ENCODE data around the gene HLA-DOB. TPM values are rescaled to one million over a fixed set of nuclear protein-coding genes. Genes with fewer than 3 reads are reported as not detected.

The HLA-DOB gene
- total RNA-seq, 1 experiment from 2014 or later = 0.64 TPM

GRCh38 chr6:32844839-32845383, 28.1 kb upstream of the HLA-DOB start:
- TF ChIP-seq CBX3 (IDR thresholded peaks at IDR 0.05; ENCODE audit: low read depth) = no peak
- TF ChIP-seq SRF (IDR thresholded peaks at IDR 0.05; ENCODE audit: low read depth) = no peak
- no peak for TF ChIP-seq POLR2A (IDR thresholded peaks at IDR 0.05; ENCODE audit: borderline replicate concordance, extremely low read depth, insufficient read depth, insufficient read length)
- Histone ChIP-seq H2AFZ (ENCODE audit: low read depth, low read length, poor library complexity, severe bottlenecking) (no peak overlapping the region), H4K20me1 (ENCODE audit: insufficient read depth) (no peaks in the 10 kb centered on the region), H3K4me3 (replicated peaks in 1 of 2; ENCODE audit: low read depth in 1 of 2, low read length in 2 of 2) (peak overlapping the region; percentile 5 to 22; a peak in 1 of 4 replicates), H3K27me3 (ENCODE audit: insufficient read depth, low read length) (no peaks in the 10 kb centered on the region), H3K4me1 (ENCODE audit: control insufficient read depth in 1 of 2, insufficient read depth in 2 of 2, low read length in 2 of 2) (peaks cover 6 to 14% of the 10 kb centered on the region in 2 experiments; a peak in 3 of 4 replicates), H3K9me3 (ENCODE audit: control insufficient read depth in 1 of 2, insufficient read depth in 1 of 2, low read depth in 1 of 2, low read length in 2 of 2) (no peaks in the 10 kb centered on the region), H3K9me2 (ENCODE audit: insufficient read depth) (no peaks in the 10 kb centered on the region), H3K79me2 (ENCODE audit: insufficient read depth, low read length) (no peaks in the 10 kb centered on the region), H3K4me2 (ENCODE audit: low read length) (peak overlapping the region; percentile 68), H3K27ac (ENCODE audit: low read depth, low read length) (peak overlapping the region; percentile 33; the same call in 1 of the 2 replicates), H3K9ac (ENCODE audit: low read length) (peak overlapping the region; percentile 47), H3K36me3 (ENCODE audit: control insufficient read depth in 1 of 2, insufficient read depth in 2 of 2, low read length in 2 of 2) (no peaks in the 10 kb centered on the region; a peak in 1 of 4 replicates)
- ATAC-seq (no peak), DNase-seq (ENCODE audit: low read depth, low spot score) (no peak)
- BruUV-seq (replicated peaks) = no TSS peak
- intact Hi-C loops (cut with micrococcal nuclease) = no loop called here
- CTCF ChIA-PET = interaction anchor here (0.6 to 2.4 kb wide), 4 partner anchors 8 to 444 kb away, joined by 3 to 13 read pairs (median 8); partner anchors contain the start of genes PFDN6, PSMB9, TAP1 and WDR46
- RAD21 ChIA-PET (ENCODE audit: low non-redundant PET in 1 of 2, low total read pairs in 2 of 2, uncharacterized antibody in 2 of 2, unreplicated experiment in 2 of 2) = no interaction called here
- POLR2A ChIA-PET = interaction anchor here (0.9 to 2.2 kb wide), 3 partner anchors 9 to 127 kb away, joined by 3 to 12 read pairs (median 4); partner anchors contain the start of genes PSMB9 and TAP1

DNA sequence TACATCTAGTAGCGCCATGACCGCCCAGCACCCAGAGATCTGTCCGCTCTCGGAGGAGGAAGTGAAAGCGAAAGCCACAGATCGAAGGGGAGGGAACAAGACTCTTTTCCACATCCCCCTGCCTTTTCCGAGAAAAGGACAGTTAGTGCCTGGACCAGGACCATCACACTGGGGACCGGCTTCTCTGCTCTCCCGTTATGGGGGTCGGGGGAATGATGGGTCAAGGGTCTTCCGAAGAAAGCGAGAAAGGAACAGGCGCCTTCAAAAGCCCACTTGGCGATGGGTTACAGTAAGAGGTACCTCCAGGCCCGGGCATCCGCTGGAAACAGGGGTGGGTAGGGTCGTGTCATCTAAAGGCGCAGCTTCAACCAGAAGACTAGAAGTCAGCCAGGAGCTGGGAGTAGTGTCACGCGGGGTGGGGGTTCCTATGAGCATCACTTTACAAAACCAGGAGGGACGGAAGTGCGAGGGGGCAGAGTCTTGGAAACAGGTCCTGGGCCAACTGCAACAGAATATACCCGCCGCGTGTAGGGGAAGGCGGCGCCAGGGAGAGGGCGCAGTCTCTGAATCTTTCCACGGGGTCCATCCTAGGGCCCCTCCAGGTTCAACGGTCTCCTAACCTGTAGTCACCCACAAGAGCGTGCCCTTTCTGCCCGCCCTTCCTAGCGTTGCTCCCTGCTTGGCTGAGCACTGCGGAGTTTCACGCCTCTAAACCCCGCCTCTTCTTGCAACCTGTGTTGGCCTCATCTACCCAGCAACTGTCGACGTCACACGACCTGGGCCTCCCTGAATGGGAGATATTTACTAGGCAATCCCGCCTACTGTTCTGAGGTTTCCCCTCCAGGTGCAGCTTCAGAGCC, 27.4 kb upstream of the HLA-DOB start, which contains the start of gene PSMB8:
PSMB8 (minus strand) TSS at position 69 of the 860 bp plus-strand sequence; CDS start at position 18, 51 bp downstream.
- H3K27ac ChIP-seq (ENCODE audit: low read depth, low read length) = peak within 1 kb of the TSS; percentile 33; the same call in 1 of the 2 replicates
- peaks cover 8 to 16% of the 10 kb centered on the region in 2 experiments; a peak in 3 of 4 replicates for H3K4me1 ChIP-seq (ENCODE audit: control insufficient read depth in 1 of 2, insufficient read depth in 2 of 2, low read length in 2 of 2)
- 0 out of 2 replicates have a peak, but pooled peaks have one; percentile 23 for TF ChIP-seq POLR2AphosphoS5 (IDR thresholded peaks at IDR 0.05; ENCODE audit: low read depth, low read length)
- no peak for TF ChIP-seq EZH2phosphoT487 (IDR thresholded peaks at IDR 0.05; ENCODE audit: borderline replicate concordance)
- TF ChIP-seq, protein P1, sequence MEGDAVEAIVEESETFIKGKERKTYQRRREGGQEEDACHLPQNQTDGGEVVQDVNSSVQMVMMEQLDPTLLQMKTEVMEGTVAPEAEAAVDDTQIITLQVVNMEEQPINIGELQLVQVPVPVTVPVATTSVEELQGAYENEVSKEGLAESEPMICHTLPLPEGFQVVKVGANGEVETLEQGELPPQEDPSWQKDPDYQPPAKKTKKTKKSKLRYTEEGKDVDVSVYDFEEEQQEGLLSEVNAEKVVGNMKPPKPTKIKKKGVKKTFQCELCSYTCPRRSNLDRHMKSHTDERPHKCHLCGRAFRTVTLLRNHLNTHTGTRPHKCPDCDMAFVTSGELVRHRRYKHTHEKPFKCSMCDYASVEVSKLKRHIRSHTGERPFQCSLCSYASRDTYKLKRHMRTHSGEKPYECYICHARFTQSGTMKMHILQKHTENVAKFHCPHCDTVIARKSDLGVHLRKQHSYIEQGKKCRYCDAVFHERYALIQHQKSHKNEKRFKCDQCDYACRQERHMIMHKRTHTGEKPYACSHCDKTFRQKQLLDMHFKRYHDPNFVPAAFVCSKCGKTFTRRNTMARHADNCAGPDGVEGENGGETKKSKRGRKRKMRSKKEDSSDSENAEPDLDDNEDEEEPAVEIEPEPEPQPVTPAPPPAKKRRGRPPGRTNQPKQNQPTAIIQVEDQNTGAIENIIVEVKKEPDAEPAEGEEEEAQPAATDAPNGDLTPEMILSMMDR (IDR thresholded peaks at IDR 0.05 in 2 of 3, conservative IDR thresholded peaks at IDR 0.05 in 1 of 3; ENCODE audit: borderline replicate concordance in 1 of 3, insufficient read depth in 1 of 3, low read depth in 2 of 3, low read length in 2 of 3) = no peak
- TF ChIP-seq YY1 (IDR thresholded peaks at IDR 0.05; ENCODE audit: extremely low read depth, insufficient replicate concordance, low read depth, low read length) = no peak
- no peak for TF ChIP-seq CEBPB (IDR thresholded peaks at IDR 0.05; ENCODE audit: low read depth)
- no peak for TF ChIP-seq ZNF274 (IDR thresholded peaks at IDR 0.05; ENCODE audit: low read depth, low read length)
- no peak for TF ChIP-seq SRF (IDR thresholded peaks at IDR 0.05; ENCODE audit: low read depth)
- TF ChIP-seq RAD21 (IDR thresholded peaks at IDR 0.05; ENCODE audit: low read depth) = no peak
- TF ChIP-seq, protein P2, sequence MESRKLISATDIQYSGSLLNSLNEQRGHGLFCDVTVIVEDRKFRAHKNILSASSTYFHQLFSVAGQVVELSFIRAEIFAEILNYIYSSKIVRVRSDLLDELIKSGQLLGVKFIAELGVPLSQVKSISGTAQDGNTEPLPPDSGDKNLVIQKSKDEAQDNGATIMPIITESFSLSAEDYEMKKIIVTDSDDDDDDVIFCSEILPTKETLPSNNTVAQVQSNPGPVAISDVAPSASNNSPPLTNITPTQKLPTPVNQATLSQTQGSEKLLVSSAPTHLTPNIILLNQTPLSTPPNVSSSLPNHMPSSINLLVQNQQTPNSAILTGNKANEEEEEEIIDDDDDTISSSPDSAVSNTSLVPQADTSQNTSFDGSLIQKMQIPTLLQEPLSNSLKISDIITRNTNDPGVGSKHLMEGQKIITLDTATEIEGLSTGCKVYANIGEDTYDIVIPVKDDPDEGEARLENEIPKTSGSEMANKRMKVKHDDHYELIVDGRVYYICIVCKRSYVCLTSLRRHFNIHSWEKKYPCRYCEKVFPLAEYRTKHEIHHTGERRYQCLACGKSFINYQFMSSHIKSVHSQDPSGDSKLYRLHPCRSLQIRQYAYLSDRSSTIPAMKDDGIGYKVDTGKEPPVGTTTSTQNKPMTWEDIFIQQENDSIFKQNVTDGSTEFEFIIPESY (IDR thresholded peaks at IDR 0.05; ENCODE audit: extremely low read depth, insufficient replicate concordance, low read length) = no peak
- TF ChIP-seq, protein P3, sequence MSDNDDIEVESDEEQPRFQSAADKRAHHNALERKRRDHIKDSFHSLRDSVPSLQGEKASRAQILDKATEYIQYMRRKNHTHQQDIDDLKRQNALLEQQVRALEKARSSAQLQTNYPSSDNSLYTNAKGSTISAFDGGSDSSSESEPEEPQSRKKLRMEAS (IDR thresholded peaks at IDR 0.05) = peak; percentile 62; the same call in 1 of the 2 replicates

More for the DNA sequence above, 27.4 kb upstream of the HLA-DOB start, which contains the start of gene PSMB8:
- H2AFZ ChIP-seq (ENCODE audit: low read depth, low read length, poor library complexity, severe bottlenecking) = peak within 1 kb of the TSS; percentile 32
- ChIA-PET RAD21 (ENCODE audit: low non-redundant PET in 1 of 2, low total read pairs in 2 of 2, uncharacterized antibody in 2 of 2, unreplicated experiment in 2 of 2) (no interaction called here), POLR2A (interaction anchor here (1.1 to 2.2 kb wide), 2 partner anchors 10 to 128 kb away, joined by 4 to 12 read pairs; partner anchors contain the start of genes PSMB9 and TAP1), CTCF (interaction anchor here (0.6 to 2.4 kb wide), 3 partner anchors 9 to 445 kb away, joined by 3 to 13 read pairs (median 10); partner anchors contain the start of genes PFDN6, PSMB9, TAP1 and WDR46)
- BruUV-seq (replicated peaks) = no TSS peak
- intact Hi-C loops (cut with micrococcal nuclease) = no loop called here
- H3K4me2 ChIP-seq (ENCODE audit: low read length) = peak within 1 kb of the TSS; percentile 68
- H3K4me3 ChIP-seq (replicated peaks in 1 of 2; ENCODE audit: low read depth in 1 of 2, low read length in 2 of 2) = peak within 1 kb of the TSS; percentile 5 to 22; a peak in 1 of 4 replicates
- no peaks in the 10 kb centered on the region for H3K9me2 ChIP-seq (ENCODE audit: insufficient read depth)
- H3K36me3 ChIP-seq (ENCODE audit: control insufficient read depth in 1 of 2, insufficient read depth in 2 of 2, low read length in 2 of 2) = no peaks in the 10 kb centered on the region
- H4K20me1 ChIP-seq (ENCODE audit: insufficient read depth) = no peaks in the 10 kb centered on the region
- no peaks in the 10 kb centered on the region for H3K27me3 ChIP-seq (ENCODE audit: insufficient read depth, low read length)
- DNase-seq (ENCODE audit: low read depth, low spot score) = peak; percentile 92
- no peaks in the 10 kb centered on the region for H3K79me2 ChIP-seq (ENCODE audit: insufficient read depth, low read length)
- peak; percentile 100 for ATAC-seq
- H3K9me3 ChIP-seq (ENCODE audit: control insufficient read depth in 1 of 2, insufficient read depth in 1 of 2, low read depth in 1 of 2, low read length in 2 of 2) = no peaks in the 10 kb centered on the region
- H3K9ac ChIP-seq (ENCODE audit: low read length) = peak within 1 kb of the TSS; percentile 47
